SK-N-SH treated with all-trans-retinoic acid at 6 μM for 48 hours (cell line): ENCODE results near the gene CSRP1.

Source experiments
- ARNTL ChIP-seq: fragments of 450-650 bp; formaldehyde crosslinking; IDR thresholded peaks from 2 replicates; pipeline ENCODE4 v1.5.0; 2020; ENCODE audit warnings: low read depth, mild to moderate bottlenecking, moderate library complexity, borderline replicate concordance
- BACH2 ChIP-seq: fragments of 250-450 bp; sonication (Bioruptor Pico); IDR thresholded peaks from 2 replicates; pipeline ENCODE4 v1.9.0; 2021; ENCODE audit warnings: mild to moderate bottlenecking, borderline replicate concordance
- GLIS3 ChIP-seq: fragments of 250-450 bp; sonication (Bioruptor Pico); IDR thresholded peaks from 2 replicates; pipeline ENCODE4 v1.5.0; 2020; ENCODE audit warnings: mild to moderate bottlenecking, moderate library complexity
- ISL1 ChIP-seq: fragments of 250-450 bp; sonication (Bioruptor Pico); IDR thresholded peaks from 2 replicates; pipeline ENCODE4 v2.1.2; 2022; ENCODE audit warnings: mild to moderate bottlenecking, moderate library complexity
- TCF4 ChIP-seq: fragments of 250-450 bp; sonication (Bioruptor Pico); IDR thresholded peaks from 2 replicates; pipeline ENCODE4 v1.8.0; 2021; ENCODE audit warnings: mild to moderate bottlenecking, moderate library complexity, borderline replicate concordance
- TOX ChIP-seq: fragments of 250-450 bp; sonication (Bioruptor Pico); IDR thresholded peaks from 2 replicates; pipeline ENCODE4 v1.8.0; 2021; ENCODE audit warnings: mild to moderate bottlenecking, moderate library complexity, borderline replicate concordance
- ZFP3 ChIP-seq: fragments of 250-450 bp; sonication (Bioruptor Pico); IDR thresholded peaks from 2 replicates; pipeline ENCODE4 v1.5.0; 2020; ENCODE audit warnings: mild to moderate bottlenecking, moderate library complexity
- ZFP30 ChIP-seq: fragments of 450-650 bp; formaldehyde crosslinking; IDR thresholded peaks from 2 replicates; pipeline ENCODE4 v1.5.0; 2022; ENCODE audit warnings: mild to moderate bottlenecking, moderate library complexity
- TF ChIP-seq, protein P1 (sequence below): fragments of 250-450 bp; sonication (Bioruptor Pico); IDR thresholded peaks from 2 replicates; pipeline ENCODE4 v1.5.0; 2020; ENCODE audit warnings: mild to moderate bottlenecking, moderate library complexity
- TF ChIP-seq, protein P2 (sequence below): fragments of 250-450 bp; sonication (Bioruptor Pico); IDR thresholded peaks from 2 replicates; pipeline ENCODE4 v1.5.1; 2020; ENCODE audit warnings: low read depth, mild to moderate bottlenecking, moderate library complexity
- TF ChIP-seq, protein P3 (sequence below): fragments of 250-450 bp; sonication (Bioruptor Pico); IDR thresholded peaks from 2 replicates; pipeline ENCODE4 v1.8.0; 2020; ENCODE audit warnings: mild to moderate bottlenecking, moderate library complexity, borderline replicate concordance

DNA sequence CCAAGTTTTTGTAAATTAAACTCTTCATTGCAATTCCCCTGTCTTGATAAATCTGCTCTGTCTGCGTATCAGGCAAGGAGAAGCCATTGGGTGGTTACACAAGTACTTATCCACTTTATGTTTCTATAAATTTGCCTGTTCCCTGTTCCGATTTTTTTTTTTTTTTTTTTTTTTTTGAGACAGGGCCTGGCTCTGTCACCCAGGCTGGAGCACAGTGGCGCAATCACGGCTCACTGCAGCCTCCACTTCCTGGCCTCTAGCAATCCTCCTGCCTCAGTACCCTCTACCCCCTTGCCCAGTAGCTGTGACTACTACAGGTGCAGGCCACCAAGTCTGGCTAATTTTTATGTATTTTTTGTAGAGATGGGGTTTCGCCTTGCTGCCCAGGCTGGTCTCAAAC lies 11.1 kb upstream of the CSRP1 start:
- TF ChIP-seq ARNTL (CRISPR knock-in tag), result no peak
- TF ChIP-seq ZFP30 (CRISPR knock-in tag), result no peak
- TF ChIP-seq, protein P1, sequence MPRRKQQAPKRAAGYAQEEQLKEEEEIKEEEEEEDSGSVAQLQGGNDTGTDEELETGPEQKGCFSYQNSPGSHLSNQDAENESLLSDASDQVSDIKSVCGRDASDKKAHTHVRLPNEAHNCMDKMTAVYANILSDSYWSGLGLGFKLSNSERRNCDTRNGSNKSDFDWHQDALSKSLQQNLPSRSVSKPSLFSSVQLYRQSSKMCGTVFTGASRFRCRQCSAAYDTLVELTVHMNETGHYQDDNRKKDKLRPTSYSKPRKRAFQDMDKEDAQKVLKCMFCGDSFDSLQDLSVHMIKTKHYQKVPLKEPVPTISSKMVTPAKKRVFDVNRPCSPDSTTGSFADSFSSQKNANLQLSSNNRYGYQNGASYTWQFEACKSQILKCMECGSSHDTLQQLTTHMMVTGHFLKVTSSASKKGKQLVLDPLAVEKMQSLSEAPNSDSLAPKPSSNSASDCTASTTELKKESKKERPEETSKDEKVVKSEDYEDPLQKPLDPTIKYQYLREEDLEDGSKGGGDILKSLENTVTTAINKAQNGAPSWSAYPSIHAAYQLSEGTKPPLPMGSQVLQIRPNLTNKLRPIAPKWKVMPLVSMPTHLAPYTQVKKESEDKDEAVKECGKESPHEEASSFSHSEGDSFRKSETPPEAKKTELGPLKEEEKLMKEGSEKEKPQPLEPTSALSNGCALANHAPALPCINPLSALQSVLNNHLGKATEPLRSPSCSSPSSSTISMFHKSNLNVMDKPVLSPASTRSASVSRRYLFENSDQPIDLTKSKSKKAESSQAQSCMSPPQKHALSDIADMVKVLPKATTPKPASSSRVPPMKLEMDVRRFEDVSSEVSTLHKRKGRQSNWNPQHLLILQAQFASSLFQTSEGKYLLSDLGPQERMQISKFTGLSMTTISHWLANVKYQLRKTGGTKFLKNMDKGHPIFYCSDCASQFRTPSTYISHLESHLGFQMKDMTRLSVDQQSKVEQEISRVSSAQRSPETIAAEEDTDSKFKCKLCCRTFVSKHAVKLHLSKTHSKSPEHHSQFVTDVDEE, result no peak
- TF ChIP-seq, protein P2, sequence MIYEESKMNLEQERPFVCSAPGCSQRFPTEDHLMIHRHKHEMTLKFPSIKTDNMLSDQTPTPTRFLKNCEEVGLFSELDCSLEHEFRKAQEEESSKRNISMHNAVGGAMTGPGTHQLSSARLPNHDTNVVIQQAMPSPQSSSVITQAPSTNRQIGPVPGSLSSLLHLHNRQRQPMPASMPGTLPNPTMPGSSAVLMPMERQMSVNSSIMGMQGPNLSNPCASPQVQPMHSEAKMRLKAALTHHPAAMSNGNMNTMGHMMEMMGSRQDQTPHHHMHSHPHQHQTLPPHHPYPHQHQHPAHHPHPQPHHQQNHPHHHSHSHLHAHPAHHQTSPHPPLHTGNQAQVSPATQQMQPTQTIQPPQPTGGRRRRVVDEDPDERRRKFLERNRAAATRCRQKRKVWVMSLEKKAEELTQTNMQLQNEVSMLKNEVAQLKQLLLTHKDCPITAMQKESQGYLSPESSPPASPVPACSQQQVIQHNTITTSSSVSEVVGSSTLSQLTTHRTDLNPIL (CRISPR knock-in tag), result no peak
- no peak for TF ChIP-seq ZFP3
- no peak for TF ChIP-seq GLIS3 (CRISPR knock-in tag)
- no peak for TF ChIP-seq ISL1 (CRISPR knock-in tag)
- TF ChIP-seq, protein P3, sequence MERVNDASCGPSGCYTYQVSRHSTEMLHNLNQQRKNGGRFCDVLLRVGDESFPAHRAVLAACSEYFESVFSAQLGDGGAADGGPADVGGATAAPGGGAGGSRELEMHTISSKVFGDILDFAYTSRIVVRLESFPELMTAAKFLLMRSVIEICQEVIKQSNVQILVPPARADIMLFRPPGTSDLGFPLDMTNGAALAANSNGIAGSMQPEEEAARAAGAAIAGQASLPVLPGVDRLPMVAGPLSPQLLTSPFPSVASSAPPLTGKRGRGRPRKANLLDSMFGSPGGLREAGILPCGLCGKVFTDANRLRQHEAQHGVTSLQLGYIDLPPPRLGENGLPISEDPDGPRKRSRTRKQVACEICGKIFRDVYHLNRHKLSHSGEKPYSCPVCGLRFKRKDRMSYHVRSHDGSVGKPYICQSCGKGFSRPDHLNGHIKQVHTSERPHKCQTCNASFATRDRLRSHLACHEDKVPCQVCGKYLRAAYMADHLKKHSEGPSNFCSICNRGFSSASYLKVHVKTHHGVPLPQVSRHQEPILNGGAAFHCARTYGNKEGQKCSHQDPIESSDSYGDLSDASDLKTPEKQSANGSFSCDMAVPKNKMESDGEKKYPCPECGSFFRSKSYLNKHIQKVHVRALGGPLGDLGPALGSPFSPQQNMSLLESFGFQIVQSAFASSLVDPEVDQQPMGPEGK (CRISPR knock-in tag), result no peak
- no peak for TF ChIP-seq BACH2
- TF ChIP-seq TOX (CRISPR knock-in tag), result no peak
- no peak for TF ChIP-seq TCF4
